Stimulated activated CD8-positive, alpha-beta memory T cell treated with anti-CD3 and anti-CD28 coated beads, Interleukin-4, amount 100 ng/mL, for 48 hours (primary cell): ENCODE measurements around the gene B3GALT5.
"Not testable (repeated sequence)": the region's sequence is repeated elsewhere in the genome, so short reads cannot be mapped to it uniquely, and the experiment has no call there.

Source experiments
- DNase-seq: peaks from one replicate; pipeline ENCODE4 v3.0.0-alpha.2; 2020

B3GALT5 gene

GRCh38 chr21:39612233-39613040, at the start of gene B3GALT5:
Gene B3GALT5, plus strand, starts transcription at chr21:39612940. Its CDS starts 47,620 bp downstream, at chr21:39660560.
- DNase-seq, result no peak

GRCh38 chr21:39564200-39564599, 48.5 kb upstream of the B3GALT5 start:
- no peak for DNase-seq

GRCh38 chr21:39567180-39567972, 45.4 kb upstream of the B3GALT5 start:
- no peak for DNase-seq

DNA sequence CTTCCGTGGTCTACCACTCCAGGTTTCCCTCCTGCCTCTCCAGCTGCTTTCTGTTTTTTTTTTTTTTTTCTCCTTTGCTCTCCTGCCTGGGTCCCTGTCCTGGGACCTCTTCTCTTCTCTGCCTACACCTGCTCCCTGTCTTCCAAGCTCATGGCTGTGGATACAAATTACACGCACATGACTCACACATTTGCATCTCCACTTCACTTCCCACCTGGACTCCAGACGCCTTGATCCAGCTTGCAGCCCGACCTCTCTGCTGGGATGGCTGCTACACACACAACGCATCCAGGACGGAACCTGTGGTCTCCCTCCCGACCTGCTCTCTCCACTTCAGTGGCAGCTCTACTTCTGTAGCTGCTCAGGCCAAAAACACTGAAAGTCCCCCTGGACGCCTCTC, 44.4 kb upstream of the B3GALT5 start:
- no peak for DNase-seq

DNA sequence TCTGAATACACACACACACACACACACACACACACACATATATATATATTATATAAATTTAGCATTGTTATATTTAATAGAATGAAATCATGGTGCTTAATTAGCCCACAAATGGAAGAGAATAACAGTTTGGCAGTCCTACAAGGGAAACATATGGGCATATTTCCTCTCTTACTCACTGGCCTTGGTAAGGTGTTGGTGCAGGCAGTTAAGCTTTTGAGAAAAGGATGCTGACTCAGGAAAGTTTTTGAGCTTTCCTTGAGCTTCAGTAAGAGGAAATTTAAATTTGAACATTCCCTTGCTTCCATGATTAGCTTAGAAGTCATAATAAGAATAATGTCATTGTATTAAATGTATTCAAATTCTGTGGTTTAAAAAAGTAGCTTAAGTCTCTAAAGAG, 37.0 kb upstream of the B3GALT5 start:
- no peak for DNase-seq

GRCh38 chr21:39576518-39577128, 36.1 kb upstream of the B3GALT5 start:
- DNase-seq, result no peak

DNA sequence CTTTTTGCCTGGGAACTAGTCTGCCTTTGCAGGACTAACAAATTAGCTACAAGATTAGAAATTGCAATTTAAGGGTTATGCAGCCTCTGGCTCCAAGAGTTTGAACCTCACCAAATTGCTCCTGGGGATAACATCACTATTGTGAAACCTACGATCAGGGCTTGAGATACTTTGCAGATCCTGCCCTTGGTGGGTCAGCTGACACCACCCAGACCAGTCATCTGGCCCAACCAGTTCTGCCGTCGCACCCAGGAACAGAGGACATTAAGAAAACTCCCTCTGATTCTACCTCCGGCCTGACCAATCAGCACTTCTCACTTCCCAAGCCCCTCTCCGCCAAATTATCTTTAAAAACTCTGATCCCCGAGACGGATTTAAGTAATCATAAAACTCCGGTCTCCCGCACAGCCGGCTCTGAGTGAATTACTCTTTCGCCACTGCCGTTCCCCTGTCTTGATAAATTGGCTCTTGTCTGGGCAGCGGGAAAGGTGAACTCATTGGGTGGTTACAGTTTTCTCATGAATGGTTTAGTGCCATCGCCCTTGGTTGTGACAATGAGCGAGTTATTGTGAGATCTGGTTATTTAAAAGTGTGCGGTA, 32.9 kb upstream of the B3GALT5 start:
- no peak for DNase-seq

- no peak for DNase-seq
Measured at GRCh38 chr21:39580744-39581143, 32.0 kb upstream of the B3GALT5 start.

- DNase-seq, result no peak
Measured at GRCh38 chr21:39581414-39581813, 31.3 kb upstream of the B3GALT5 start.

GRCh38 chr21:39582749-39583148, 30.0 kb upstream of the B3GALT5 start:
- DNase-seq, result no peak

DNA sequence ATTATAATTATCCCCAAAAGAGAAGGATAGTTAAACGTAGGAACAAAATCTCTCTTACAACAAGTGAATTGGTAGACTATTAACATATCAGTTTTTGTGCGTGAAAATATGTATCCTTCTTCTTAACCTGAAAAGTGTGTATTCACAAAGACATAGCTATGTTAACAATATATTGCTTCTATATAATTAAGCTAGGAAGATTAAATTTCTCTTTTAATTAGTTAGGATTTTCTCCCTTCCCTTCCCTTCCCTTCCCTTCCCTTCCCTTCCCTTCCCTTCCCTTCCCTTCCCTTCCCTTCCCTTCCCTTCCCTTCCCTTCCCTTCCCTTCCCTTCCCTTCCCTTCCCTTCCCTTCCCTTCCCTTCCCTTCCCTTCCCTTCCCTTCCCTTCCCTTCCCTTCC, 29.2 kb upstream of the B3GALT5 start:
- DNase-seq, result not testable (repeated sequence)

- DNase-seq, result no peak
Measured at GRCh38 chr21:39587376-39587775, 25.4 kb upstream of the B3GALT5 start.

DNA sequence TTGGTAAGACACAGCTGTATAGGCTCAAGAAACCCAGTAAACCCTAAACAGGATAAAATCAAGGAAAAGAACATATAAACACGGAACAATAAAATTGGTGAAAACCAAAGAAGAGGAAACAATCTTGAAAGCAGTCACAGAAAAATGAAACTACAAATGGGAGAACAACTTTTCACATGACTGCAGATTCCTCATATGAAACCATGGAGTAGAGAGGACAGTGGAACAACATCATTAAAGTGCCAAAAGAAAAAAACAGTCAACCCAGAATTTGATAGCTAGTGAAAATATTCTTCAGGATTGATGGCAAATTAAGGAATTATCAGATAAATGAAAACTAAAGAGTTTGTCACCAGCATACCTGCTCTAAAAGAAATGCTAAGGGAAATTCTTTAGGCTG, 23.9 kb upstream of the B3GALT5 start:
- no peak for DNase-seq

DNA sequence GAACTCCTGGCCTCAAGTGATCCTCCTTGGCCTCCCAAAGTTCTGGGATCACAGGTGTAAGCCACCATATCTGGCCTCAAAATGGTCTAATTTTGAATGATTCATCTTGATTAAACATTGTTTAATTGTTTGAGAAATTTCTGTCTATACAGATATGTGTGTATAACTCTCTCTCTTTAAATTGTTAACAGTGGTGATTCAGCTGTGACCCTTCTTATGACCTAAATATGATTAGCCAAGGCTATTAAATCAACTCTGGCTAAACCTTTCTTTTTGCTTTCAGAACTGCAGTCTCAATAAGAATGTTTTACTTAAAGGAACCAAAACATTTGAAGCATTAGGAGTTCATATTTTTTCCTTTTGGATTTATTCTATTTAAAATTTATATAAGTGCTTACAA, 19.2 kb upstream of the B3GALT5 start:
- no peak for DNase-seq

- DNase-seq, result no peak
Measured at GRCh38 chr21:39595465-39595864, 17.3 kb upstream of the B3GALT5 start.

DNA sequence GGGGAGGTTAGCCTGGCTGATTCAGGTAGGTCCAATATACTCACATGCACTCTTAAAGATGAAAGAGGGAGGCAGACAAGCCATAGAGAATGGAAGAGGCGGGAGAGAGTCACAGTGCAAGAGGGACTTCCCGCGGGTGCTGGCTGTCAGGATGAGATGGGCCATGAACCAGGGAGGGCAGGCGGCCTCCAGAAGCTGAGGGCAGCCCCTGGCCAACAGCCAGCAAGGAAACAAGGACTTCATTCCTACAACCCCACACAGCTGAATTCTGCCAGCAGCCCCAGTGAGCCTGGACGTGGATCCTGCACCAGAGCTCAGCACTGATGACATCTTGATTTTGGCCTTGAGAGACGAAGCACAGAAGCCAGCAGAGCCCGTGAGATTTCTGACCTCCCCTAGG, 15.1 kb upstream of the B3GALT5 start:
- no peak for DNase-seq

DNA sequence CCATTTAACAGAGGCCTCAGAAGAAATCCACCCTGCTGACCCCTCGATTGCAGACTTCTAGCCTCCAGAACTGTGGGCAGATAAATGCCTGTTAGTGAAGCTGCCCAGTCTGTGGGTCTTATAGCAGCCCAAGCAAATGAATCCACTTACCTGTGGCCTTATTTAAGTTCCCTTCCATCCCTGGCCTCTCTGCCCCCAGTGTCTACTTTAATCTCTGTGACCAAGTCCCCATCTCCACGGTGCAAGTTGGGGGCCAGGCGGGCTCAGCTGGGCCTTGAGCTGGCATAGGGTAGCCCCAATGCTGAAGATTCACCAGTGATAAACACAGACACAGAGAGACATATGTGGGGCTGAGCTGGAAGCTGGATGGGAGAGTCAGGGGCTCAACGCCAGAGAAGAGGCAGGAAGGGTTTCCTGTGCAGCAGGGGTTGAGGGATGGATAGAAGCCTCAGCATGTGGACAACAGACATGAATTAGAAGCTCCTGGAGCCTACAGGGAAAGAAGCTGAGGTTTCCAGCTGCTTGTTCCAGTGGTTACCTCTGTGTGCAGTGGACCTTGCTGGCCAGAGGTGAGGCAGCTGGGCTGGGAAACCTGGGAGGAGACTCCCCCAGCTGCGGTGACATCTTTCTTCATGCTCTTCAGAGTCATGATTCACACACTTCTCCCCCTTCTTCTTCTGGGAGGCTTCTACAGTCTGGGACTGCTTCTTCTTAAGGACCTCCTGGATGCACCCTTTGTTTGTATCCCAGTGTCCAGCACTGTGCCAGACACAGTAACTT, 13.4 kb upstream of the B3GALT5 start:
- DNase-seq, result no peak

- DNase-seq, result no peak
Measured at GRCh38 chr21:39601187-39601928, 11.4 kb upstream of the B3GALT5 start.

- DNase-seq, result no peak
Measured at GRCh38 chr21:39602076-39602689, 10.6 kb upstream of the B3GALT5 start.

DNA sequence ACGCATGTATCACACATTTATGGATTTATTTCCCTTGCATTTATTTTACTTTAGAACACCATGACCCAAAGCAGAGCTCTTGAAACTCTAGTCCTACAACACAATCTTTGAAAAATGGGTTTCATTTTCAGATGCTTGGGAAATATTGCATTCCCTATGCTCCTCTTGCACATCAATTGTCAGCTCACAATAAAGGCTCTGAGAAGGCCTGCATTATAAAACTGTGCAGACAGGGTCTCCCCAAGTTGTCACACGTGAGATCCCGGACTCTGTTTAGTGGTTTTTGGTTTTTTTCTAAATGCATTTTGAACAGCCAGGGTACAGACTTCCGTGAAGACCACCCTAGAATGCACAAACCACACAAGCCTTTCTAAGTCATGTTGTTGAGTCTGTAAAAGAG, 9.9 kb upstream of the B3GALT5 start:
- DNase-seq, result no peak

DNA sequence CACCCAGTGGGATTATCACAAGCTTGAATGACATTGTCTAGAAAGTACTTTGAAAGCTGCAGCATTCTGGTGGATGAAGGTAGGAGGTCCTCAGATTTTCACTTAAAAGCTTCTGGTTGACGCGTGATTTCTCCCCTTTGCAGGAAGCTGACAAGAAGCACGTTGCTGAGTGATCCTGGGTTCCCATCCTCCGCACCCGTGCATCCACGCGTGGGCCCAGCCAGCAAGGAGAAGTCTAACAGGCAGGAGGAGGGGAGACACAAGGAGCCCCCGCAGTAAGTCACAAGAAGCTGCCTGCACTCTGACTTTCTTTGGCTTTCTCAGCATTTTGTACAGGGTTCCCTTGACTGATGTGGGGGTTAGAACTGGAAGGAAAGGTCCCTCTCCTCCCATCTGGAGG, 7.8 kb upstream of the B3GALT5 start:
- DNase-seq, result no peak
